Activated CD4-positive, alpha-beta T cell treated with anti-CD3 and anti-CD28 coated beads, Interleukin-2, amount 10 ng/mL, durations not matched to agents 24 days and 14 days (primary cell): Measurements from ENCODE around the gene PGAP3. TPM values are rescaled to one million over a fixed set of nuclear protein-coding genes. Genes with fewer than 3 reads are reported as not detected.

ENCODE experiments used
- total RNA-seq: library from RNA; stranded (reverse); gene quantifications from 2 replicates; pipeline ENCODE4 v1.2.3, GENCODE V29; 2022

The PGAP3 gene
- total RNA-seq, 1 donor from 2014 or later = 13.5 TPM

Other genes starting within 250 kb of the PGAP3 start
- 70.9 and 73.0 TPM in 2 replicates for gene MED1, start 236.8 kb downstream of the PGAP3 start, total RNA-seq
- 89.1 and 90.4 TPM in 2 replicates for gene CDK12, start 226.6 kb downstream of the PGAP3 start, total RNA-seq
- not detected in 2 replicates for gene NEUROD2, start 80.1 kb downstream of the PGAP3 start, total RNA-seq
- not detected in 2 replicates for gene PPP1R1B, start 61.1 kb downstream of the PGAP3 start, total RNA-seq
- gene STARD3, start 50.9 kb downstream of the PGAP3 start, total RNA-seq = 53.6 and 60.3 TPM in 2 replicates
- gene TCAP, start 22.7 kb downstream of the PGAP3 start, total RNA-seq = 0.83 and 1.0 TPM in 2 replicates
- gene PNMT, start 19.6 kb downstream of the PGAP3 start, total RNA-seq = not detected in 2 replicates
- gene ERBB2, start 12.0 kb upstream of the PGAP3 start, total RNA-seq = 3.1 and 4.3 TPM in 2 replicates
- 29.8 and 33.4 TPM in 2 replicates for gene MIEN1, start 42.5 kb upstream of the PGAP3 start, total RNA-seq
- 0.30 TPM in 1 of 2 replicates, not detected in the other for gene GRB7, start 49.9 kb upstream of the PGAP3 start, total RNA-seq
- 14.7 and 15.9 TPM in 2 replicates for gene IKZF3, start 176.3 kb upstream of the PGAP3 start, total RNA-seq
- not detected in 2 replicates for gene ZPBP2, start 180.1 kb upstream of the PGAP3 start, total RNA-seq
- gene GSDMB, start 230.6 kb upstream of the PGAP3 start, total RNA-seq = 22.1 and 22.7 TPM in 2 replicates
- 65.7 and 65.8 TPM in 2 replicates for gene ORMDL3, start 239.5 kb upstream of the PGAP3 start, total RNA-seq
- not detected in 2 replicates for gene LRRC3C, start 239.7 kb upstream of the PGAP3 start, total RNA-seq